ENCODE results near the gene DMAC1. TPM values are rescaled to one million over a fixed set of nuclear protein-coding genes. Genes with fewer than 3 reads are reported as not detected.

Gene DMAC1
- total RNA-seq, 1 experiment from 2014 or later, result 10.9 TPM

- no peak for DNase-seq (ENCODE audit: low read depth)
Observed at GRCh38 chr9:7783635-7784063, 15.9 kb downstream of the DMAC1 start.

GRCh38 chr9:7782400-7783120 is 17.0 kb downstream of the DMAC1 start:
- DNase-seq (ENCODE audit: low read depth), result peak; percentile 5

- DNase-seq (ENCODE audit: low read depth), result peak; percentile 19
Observed at GRCh38 chr9:7780261-7780988, 19.2 kb downstream of the DMAC1 start.

GRCh38 chr9:7778851-7779600 is 20.6 kb downstream of the DMAC1 start:
- DNase-seq (ENCODE audit: low read depth), result no peak

- no peak for DNase-seq (ENCODE audit: low read depth)
Observed at GRCh38 chr9:7777771-7778170, 21.8 kb downstream of the DMAC1 start.

- no peak for DNase-seq (ENCODE audit: low read depth)
Observed at GRCh38 chr9:7770111-7770510, 29.5 kb downstream of the DMAC1 start.

GRCh38 chr9:7762600-7762999 is 37.0 kb downstream of the DMAC1 start:
- no peak for DNase-seq (ENCODE audit: low read depth)

GRCh38 chr9:7760014-7760415 is 39.6 kb downstream of the DMAC1 start:
- DNase-seq (ENCODE audit: low read depth), result no peak

- peak; percentile 9 for DNase-seq (ENCODE audit: low read depth)
Observed at GRCh38 chr9:7756088-7756487, 43.5 kb downstream of the DMAC1 start.

- DNase-seq (ENCODE audit: low read depth), result no peak
Observed at GRCh38 chr9:7752481-7752880, 47.1 kb downstream of the DMAC1 start.
